Choroid plexus epithelial cell (primary cell): ENCODE data around the gene COL4A3.
A peak's percentile ranks its signal among the peaks of the same experiment; 100 is the strongest.

Experiments
- DNase-seq: peaks from one replicate; pipeline ENCODE4 v3.0.0-alpha.2; 2010; ENCODE audit warnings: low read depth
- H3K4me3 ChIP-seq: 2 replicates; pipeline ENCODE4 v1.5.1; 2011; ENCODE audit warnings: low read depth, mild to moderate bottlenecking, control low read depth, low read length, moderate library complexity
- CTCF ChIP-seq: conservative IDR thresholded peaks from 2 replicates; pipeline ENCODE4 v1.5.1; 2011; ENCODE audit warnings: low read depth, mild to moderate bottlenecking, control low read depth, inconsistent platforms, low read length, moderate library complexity

Gene COL4A3

GRCh38 chr2:227241005-227241404 is 76.6 kb downstream of the COL4A3 start:
- DNase-seq: peak; percentile 4
- no peak overlapping the region for H3K4me3 ChIP-seq
- no peak for TF ChIP-seq CTCF

- H3K4me3 ChIP-seq: no peak overlapping the region
- no peak for TF ChIP-seq CTCF
Observed at GRCh38 chr2:227248876-227249275, 84.5 kb downstream of the COL4A3 start.

GRCh38 chr2:227252831-227253230 is 88.4 kb downstream of the COL4A3 start:
- no peak for TF ChIP-seq CTCF
- DNase-seq: no peak
- H3K4me3 ChIP-seq: no peak overlapping the region

More at GRCh38 chr2:227248876-227249275, 84.5 kb downstream of the COL4A3 start:
- no peak for DNase-seq

- H3K4me3 ChIP-seq: no peak overlapping the region
- no peak for DNase-seq
- TF ChIP-seq CTCF: no peak
Observed at GRCh38 chr2:227256605-227257004, 92.2 kb downstream of the COL4A3 start.

- no peak for TF ChIP-seq CTCF
- no peak for DNase-seq
- no peak overlapping the region for H3K4me3 ChIP-seq
Observed at GRCh38 chr2:227257820-227258219, 93.4 kb downstream of the COL4A3 start.

- H3K4me3 ChIP-seq: no peak overlapping the region
- no peak for DNase-seq
- no peak for TF ChIP-seq CTCF
Observed at GRCh38 chr2:227260041-227260440, 95.6 kb downstream of the COL4A3 start.

GRCh38 chr2:227267410-227268115 is 103.1 kb downstream of the COL4A3 start:
- DNase-seq: peak; percentile 9
- H3K4me3 ChIP-seq: no peak overlapping the region
- TF ChIP-seq CTCF: no peak
